NCI-H82 (cell line): Measurements from ENCODE around the gene ATF6.
A peak's percentile ranks its signal among the peaks of the same experiment; 100 is the strongest.

Source experiments
- DNase-seq: peaks from one replicate; lab custom pipeline; 2025; lab: John Stamatoyannopoulos, UW

ATF6 gene

GRCh38 chr1:161972828-161973227 lies 206.7 kb downstream of the ATF6 start:
- no peak for DNase-seq

GRCh38 chr1:161973924-161974845 lies 208.1 kb downstream of the ATF6 start:
- no peak for DNase-seq

DNA sequence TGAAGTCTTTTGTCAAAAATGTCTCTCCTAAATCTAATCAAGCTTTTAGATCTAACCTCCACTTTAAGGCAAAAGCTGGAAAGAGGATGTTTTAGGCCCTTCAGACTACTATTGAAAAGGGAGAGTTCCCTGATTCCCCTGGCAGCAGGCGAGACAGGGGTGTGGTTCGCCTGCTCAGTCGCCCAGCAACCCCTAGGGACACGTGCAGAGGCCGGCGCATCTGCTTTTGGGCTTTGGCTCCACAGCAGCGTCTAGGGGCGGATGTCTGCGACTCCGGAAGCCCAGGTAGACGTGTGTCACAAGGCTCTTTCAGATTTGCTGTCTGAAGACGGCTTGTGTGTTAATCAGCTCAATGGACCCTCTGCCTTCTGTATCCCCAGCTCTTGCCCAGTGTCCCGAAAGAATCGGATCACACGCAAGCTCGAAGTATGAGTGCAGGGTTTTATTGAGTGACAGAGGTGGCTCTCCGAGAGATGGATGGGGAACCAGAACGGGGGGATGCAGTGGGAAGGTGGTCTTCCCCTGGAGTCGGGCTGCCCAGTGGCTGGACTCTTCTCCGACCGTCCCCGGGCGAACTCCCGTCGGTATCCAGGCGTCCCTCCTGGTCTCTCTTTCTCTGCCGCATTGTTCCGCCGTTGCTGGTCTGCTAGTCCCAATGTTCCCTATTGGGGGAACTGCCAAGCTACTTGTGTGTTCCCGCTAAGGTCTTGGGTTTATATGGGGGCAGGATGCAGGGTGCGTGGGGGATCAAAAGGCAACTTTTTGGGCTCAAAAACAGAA lies 212.1 kb downstream of the ATF6 start:
- DNase-seq: peak; percentile 77

GRCh38 chr1:161981126-161981525 lies 215.0 kb downstream of the ATF6 start:
- DNase-seq: no peak

DNA sequence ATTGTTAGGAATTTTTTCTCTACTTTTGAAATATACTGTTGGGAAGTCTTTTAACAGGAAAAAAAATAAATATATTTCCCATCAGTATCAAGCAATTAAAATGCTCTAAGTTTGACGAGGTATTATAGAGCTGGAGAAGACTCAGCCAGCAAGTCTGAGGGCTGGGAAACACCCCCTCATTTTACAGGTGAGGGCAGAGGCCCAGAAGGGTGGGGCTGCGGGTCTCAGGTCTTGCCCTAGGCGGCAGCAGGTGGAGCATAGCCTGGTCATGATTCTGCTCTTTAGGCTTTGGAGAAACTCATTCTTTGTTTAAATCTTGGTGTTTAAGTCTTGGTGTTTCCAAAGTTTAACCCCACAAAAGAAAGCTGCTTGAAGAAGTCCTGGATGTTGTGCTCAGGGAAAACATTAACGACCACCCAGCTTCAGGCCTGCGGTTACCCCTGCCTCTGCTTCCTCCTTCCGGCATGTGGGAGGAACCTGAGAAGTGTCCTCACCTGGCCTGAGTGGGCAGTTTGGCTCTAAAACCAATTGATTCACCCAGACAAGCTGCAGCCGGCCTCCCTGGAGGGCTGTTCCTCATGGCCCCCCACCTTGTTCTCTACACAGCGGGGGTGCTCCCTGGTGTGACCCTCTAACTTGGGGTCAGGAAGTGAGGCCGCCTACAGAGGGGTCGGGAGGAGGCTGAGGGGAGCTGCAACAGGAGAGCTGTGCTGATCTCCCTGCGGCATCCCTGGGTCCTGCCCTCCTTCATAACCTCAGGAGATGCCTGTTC lies 215.8 kb downstream of the ATF6 start:
- DNase-seq: no peak

GRCh38 chr1:161982507-161982895 lies 216.4 kb downstream of the ATF6 start:
- DNase-seq: no peak

- no peak for DNase-seq
Observed at GRCh38 chr1:161982917-161983316, 216.8 kb downstream of the ATF6 start.

DNA sequence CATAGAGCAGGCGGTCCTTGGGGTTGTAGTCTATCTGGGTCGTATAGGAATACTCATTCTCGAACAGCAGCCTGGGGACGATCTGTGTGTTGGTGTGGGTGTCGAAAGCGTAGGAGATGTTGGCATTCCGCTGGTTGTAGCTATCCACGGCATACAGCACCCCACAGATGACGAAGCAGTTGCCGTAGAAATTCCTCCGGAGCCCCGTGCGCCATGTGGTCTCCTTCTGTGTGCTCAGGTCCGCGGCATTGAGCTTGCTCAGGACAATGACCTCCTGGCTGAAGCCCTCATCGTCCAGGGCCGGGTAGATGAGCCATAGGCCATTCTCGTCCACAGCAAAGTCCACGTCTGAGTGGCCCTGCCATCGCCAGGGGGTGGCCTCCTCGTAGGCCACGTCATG lies 217.6 kb downstream of the ATF6 start:
- DNase-seq: no peak

- no peak for DNase-seq
Observed at GRCh38 chr1:161985301-161985822, 219.2 kb downstream of the ATF6 start.

- no peak for DNase-seq
Observed at GRCh38 chr1:161986328-161986727, 220.2 kb downstream of the ATF6 start.

- no peak for DNase-seq
Observed at GRCh38 chr1:161987303-161987702, 221.2 kb downstream of the ATF6 start.

DNA sequence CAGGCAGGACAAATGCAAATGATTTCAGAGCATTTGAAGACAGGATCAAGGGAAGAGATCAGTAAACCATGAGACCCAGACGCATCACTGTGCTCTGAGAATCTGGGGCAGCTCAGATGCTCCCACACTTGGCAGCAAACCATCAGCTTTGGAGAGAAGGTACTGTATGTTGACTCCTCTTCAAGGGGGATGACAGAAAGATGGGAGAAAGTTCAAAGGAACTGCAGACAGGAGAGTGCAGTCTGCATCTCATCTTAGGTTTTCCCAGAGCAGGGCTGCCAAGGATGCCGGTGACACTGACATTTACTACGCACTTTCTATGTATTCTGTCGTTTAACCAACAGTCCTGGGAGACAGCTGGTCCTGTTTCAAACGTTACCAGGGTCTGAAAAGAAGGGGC lies 221.8 kb downstream of the ATF6 start:
- no peak for DNase-seq

DNA sequence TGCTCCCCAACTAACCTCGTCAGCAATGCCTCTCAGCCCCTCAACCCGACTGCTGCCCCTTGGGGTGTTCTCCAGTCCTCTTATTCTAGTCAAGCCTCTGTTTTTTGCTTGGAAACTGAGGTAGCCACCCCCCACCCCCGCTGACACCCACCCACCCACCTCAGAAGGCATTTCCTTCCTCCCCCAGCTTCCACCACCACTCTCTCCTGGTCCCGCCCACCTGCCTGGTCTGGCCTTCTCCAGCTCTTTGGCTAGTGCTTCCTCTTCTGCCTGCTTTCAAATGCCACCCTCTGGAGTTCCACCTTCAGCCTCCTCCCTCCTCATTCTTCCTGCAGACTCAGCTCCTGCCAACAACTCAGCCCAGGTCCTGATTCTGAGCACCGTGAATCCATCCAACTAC lies 222.3 kb downstream of the ATF6 start:
- no peak for DNase-seq

DNA sequence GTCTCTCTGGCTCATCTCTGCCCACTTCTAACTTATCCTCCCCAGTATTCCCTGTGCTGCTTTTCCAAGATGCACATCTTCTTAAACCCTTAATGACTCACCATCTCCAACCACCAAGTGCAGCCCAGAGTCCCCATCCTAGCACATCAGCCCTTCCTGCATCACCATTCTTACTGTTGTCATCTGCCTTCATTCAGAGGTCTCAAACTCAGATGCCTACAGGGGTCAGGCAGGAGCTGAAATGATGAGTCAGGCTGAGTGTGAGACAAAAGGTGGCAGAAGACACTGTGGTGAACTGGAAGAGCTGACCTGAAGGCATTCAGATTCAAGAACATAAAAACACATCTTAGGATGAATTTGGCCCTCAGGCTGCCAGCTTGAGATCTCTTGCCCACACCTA lies 223.0 kb downstream of the ATF6 start:
- no peak for DNase-seq

DNA sequence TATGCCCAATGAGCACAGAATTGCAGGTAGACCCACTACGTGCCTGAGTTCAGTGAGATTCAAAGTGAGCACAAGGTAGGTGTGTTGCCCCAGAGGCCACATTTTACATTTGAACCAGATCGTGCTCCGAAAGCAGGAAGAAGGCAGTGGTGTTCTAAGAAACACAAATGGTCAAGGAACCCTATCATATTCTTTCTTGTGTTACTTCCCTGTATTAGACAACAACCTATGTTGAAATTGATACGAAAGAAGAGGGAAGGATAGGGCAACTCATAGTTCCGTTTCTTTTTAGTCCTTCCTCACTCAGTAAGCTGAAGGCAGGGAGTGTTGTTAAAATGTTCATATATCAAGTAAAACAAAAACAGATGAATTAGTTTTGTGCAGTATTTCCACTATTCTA lies 223.7 kb downstream of the ATF6 start:
- DNase-seq: no peak

DNA sequence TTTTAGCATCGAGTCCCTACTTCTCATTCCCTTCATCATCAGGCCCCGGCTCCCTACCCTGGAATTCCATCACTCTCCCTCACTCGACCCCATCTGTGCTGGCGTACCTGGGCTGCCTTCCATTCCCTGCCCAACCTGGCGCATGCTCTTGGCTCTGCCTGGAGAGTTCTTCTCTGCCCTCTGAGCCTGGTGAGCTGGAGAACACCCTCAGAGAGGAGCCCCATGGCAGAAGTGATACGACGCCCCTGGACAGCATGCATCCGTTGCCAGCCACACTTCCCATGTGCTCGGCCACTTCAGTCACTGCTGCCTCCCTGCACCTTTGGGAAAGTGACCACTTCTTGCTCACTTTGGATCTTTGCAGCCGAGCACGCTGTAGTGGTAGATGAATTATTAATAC lies 227.5 kb downstream of the ATF6 start:
- no peak for DNase-seq

GRCh38 chr1:161994175-161994668 lies 228.1 kb downstream of the ATF6 start:
- DNase-seq: no peak

- DNase-seq: no peak
Observed at GRCh38 chr1:161997152-161997551, 231.0 kb downstream of the ATF6 start.

- DNase-seq: no peak
Observed at GRCh38 chr1:161998811-161999210, 232.7 kb downstream of the ATF6 start.

DNA sequence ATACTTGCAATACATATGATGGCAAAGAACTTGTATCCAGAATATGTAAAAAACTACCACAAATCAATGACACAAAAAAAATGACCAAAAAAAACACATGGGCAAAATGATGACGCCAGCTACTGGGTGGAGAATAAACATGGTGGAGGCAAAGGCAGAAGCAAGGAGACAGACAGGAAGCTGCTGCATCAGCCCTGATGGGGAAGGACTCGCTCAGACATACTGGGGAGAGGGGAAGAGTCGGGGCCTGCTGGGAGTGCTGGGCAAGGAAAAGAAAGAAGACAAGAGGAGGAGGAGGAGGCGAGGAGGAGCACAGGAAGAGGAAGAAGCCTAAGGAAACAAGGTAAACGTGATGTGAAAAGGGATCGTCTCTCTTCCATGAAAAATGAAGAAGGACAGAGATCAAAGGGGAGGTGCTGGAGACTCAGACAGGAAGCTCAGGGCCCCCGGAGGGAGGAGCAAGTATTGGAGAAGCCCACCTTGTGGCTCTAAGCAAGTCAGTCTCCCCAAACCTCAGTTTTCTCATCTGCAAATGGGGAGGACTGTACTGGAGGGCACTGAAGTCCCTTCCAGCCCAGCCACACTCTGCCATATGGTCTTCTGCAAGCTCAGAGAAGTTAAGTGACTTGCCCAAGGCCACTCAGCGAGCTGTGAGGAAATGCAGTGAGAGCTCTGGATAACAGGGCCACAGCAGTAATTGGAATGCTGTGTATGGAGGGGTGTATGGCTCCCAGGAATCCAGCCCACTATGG lies 233.4 kb downstream of the ATF6 start:
- no peak for DNase-seq

GRCh38 chr1:162000053-162000420 lies 233.9 kb downstream of the ATF6 start:
- DNase-seq: no peak
